ENCODE results near the gene NCF4.

Gene NCF4

DNA sequence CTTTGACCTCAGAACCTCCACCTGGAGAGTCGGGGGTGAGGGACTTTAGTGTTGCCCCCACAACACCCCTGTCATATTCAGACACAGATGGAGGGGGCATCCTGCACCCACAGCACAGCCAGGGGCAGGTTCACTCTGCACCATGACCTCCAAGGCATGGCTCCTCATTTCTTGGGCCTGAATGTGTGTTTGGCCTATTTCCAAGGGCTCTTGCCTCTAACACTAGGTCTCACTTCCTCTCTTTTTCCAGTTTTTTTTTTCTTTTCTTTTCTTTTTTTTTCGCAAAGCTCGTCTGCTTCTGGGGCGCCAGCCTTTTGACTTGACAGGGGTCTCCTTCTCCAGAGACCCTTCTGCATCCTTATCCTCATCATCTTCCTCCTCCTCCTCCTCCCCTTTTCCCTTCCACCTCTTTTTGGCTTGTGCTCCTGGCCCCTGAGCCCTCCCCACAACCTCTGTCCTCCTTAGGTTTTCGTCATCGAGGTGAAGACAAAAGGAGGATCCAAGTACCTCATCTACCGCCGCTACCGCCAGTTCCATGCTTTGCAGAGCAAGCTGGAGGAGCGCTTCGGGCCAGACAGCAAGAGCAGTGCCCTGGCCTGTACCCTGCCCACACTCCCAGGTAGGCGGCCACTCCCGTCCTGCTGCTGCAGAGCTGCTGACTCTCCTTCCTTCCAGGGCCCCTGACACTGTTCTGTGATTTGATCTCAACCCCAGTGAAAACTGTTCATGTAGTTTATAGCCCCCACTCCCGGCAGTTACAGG, 3.8 kb downstream of the NCF4 start:
- DNase-seq (ENCODE audit: low read depth): no peak

GRCh38 chr22:36865346-36865745, 4.5 kb downstream of the NCF4 start:
- DNase-seq (ENCODE audit: low read depth): no peak

- DNase-seq (ENCODE audit: low read depth): no peak
Observed at GRCh38 chr22:36867695-36868094, 6.9 kb downstream of the NCF4 start.

- no peak for DNase-seq (ENCODE audit: low read depth)
Observed at GRCh38 chr22:36868546-36869181, 7.9 kb downstream of the NCF4 start.

- DNase-seq (ENCODE audit: low read depth): no peak
Observed at GRCh38 chr22:36870250-36870649, 9.4 kb downstream of the NCF4 start.

DNA sequence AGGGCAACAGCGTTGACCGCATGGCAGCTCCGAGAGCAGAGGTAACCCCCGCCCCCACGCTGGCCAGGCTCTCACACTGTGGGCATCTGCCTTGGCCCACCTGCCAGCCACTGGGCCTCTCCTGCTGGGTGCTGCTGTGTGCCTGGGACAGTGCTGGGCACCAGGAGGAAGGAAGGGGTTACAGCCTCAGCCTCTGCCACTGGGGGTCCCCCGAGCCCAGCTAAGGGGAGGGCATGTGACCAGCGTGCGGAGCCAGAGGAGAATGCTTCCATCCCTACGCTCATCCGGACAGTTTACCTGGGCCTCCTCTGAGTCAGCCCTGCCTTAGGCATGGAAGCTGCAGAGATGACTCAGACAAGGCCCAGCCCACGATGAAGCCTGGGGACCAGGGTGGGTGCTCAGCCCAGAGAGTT, 10.9 kb downstream of the NCF4 start:
- DNase-seq (ENCODE audit: low read depth): no peak

DNA sequence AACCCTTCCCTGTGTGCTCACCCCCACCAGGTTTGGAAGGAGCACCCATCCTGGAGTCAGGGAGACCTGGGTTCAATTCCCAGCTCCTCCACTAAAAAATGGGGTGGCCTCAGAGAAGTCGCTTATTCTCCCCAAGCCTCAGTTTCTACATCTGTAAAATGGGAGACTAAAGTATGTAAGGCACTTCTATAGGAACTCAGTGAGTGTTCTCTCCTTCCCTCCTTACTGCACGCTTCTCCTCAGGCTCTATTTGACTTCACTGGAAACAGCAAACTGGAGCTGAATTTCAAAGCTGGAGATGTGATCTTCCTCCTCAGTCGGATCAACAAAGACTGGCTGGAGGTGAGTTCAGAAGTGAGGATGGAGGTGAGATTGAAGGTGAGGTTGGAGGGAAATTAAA, 11.3 kb downstream of the NCF4 start:
- DNase-seq (ENCODE audit: low read depth): no peak

DNA sequence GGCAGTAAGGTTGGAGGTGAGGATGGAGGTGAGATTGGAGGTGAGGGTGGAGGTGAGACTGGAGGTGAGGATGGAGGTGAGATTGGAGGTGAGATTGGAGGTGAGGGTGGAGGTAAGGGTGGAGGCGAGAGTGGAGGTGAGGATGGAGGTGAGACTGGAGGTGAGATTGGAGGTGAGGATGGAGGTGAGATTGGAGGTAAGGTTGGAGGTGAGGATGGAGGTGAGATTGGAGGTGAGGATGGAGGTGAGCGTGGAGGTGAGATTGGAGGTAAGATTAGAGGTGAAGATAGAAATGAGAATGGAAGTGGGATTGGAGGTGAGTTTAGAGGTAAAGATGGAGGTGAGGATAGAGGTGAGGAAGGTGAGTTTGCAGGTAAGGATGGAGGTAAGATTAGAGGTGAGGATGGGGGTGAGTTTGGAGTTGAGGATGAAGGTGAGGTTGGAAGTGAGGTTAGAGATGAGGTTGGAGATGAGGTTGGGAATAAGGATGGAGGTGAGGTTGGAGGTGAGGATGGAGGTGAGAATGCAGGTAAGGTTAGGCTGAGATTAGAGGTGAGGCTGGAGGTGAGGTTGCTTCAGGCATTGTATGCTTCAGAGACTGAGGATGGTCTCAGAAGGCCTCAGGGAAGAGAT, 12.2 kb downstream of the NCF4 start:
- DNase-seq (ENCODE audit: low read depth): no peak

- no peak for DNase-seq (ENCODE audit: low read depth)
Observed at GRCh38 chr22:36873614-36874308, 13.0 kb downstream of the NCF4 start.

DNA sequence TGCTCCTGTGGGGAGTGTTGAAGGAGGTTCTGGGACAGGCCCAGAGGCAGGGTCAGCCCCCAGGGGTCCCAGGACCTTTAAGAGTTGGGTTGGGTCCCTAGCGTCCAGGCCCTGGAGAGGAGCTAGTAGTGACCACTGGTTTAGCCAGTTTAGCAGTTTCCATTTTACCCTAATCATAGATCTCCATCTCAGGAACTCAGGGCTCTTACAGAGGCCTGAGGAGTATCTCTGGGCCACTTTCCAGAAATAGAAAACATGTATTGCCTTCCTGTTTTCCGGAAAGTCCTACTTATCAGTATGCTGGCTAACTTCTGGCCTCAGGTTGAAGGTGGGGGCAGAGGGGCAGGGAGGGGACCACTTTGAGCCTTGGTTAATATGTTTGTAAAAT, 13.5 kb downstream of the NCF4 start:
- no peak for DNase-seq (ENCODE audit: low read depth)

- DNase-seq (ENCODE audit: low read depth): no peak
Observed at GRCh38 chr22:36874736-36875135, 13.9 kb downstream of the NCF4 start.

DNA sequence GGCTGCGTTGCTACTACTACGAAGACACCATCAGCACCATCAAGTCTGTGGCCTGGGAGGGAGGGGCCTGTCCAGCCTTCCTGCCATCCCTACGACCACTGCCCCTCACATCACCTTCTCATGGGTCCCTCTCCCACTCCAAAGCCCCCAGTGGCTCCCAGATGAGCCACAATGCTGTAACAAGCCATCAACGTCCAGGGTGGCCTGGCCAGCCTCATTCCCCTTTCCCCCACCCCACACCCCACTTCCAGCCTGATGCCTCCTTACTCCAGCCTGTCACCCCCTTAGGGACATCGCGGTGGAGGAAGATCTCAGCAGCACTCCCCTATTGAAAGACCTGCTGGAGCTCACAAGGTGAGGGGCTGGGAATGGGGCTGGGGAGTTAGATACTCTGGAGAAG, 14.9 kb downstream of the NCF4 start:
- no peak for DNase-seq (ENCODE audit: low read depth)

- no peak for DNase-seq (ENCODE audit: low read depth)
Observed at GRCh38 chr22:36879775-36880174, 19.0 kb downstream of the NCF4 start.

- no peak for DNase-seq (ENCODE audit: low read depth)
Observed at GRCh38 chr22:36881504-36882245, 20.9 kb downstream of the NCF4 start.

DNA sequence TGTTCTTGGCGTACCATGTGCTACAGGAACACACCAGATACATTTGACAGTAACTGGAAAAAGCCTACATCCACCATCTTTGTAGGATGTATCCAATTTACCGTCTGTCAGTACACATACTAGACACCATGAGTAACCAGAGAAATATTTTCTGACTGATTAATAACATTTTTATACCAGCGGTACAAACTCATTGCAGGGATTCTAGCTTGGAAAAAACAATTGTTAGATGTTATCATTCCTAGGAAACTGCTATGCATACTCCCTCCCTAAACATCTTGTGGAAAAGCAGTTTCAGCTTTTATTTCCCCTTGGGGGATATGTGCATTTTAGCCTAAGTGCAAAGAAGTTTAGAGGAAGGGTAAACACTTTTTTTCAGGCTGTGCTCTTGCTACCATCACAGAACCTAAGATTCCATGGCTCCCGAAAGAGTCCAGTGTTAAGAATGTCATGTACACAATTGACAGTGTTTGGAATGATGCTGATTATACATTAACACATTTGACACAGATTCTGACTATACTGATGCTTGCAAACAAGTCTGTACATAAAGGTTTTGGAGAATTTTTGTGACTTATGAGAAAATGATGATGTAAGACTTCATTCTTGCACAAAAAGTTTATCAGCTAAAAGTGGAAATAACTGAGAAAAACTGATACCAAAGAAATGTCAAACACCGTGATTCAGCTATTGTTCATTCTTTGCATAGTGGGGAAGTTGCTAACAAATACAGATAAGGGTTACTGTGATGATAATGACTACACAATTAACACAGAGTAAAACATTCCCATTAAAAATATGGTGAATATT, 23.7 kb downstream of the NCF4 start:
- DNase-seq (ENCODE audit: low read depth): no peak

- DNase-seq (ENCODE audit: low read depth): no peak
Observed at GRCh38 chr22:36885474-36885873, 24.7 kb downstream of the NCF4 start.

GRCh38 chr22:36886016-36886415, 25.2 kb downstream of the NCF4 start:
- no peak for DNase-seq (ENCODE audit: low read depth)

- DNase-seq (ENCODE audit: low read depth): no peak
Observed at GRCh38 chr22:36887162-36887561, 26.4 kb downstream of the NCF4 start.

- no peak for DNase-seq (ENCODE audit: low read depth)
Observed at GRCh38 chr22:36891646-36892045, 30.8 kb downstream of the NCF4 start.

DNA sequence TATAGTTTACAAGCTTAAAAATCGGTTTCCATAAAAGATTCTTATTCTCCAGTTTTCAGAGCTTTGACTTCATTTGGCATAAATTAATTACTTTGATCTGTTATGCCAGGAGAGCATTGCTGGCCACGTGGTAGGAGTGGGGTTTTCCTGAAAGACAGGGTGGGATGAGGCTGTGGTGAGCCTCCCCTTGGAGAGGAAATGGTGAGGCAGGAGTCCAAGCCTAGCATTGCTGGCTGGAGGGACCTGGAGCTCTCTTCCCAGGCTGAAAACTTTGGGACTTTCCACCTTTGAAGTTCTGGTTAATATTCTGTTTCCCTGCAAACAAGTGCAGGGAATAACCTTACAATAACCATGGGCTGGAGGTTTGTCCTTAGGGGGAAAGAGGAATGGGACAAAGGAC, 31.5 kb downstream of the NCF4 start:
- DNase-seq (ENCODE audit: low read depth): no peak

DNA sequence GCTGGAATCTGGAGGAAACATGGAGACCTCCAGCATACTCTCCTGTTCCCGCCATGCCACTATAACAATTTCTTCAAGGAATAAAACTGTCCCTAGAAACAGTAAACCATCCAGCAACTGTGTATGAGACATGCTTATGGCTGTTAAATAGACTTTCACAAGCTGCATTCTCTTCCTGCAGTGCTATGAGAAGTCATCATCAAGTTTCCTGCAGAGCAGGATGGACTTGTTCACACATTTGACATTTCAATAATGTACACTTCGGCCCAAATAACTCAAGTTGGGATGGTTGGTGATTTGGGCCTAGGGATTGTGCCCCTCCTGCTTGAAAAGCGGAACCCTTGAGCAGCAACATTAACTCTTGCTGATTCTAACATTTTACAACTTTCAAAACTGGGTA, 32.5 kb downstream of the NCF4 start:
- DNase-seq (ENCODE audit: low read depth): no peak
